HCT116 (cell line): Measurements from ENCODE around the gene RWDD1. TPM values are rescaled to one million over a fixed set of nuclear protein-coding genes. Genes with fewer than 3 reads are reported as not detected.

Source experiments
- ATAC-seq: fragments of 200-7000 bp; cut with Tn5 transposase; 2 replicates; pipeline ENCODE4 v1.9.1; 2020; ENCODE audit warnings: mild to moderate bottlenecking, moderate library complexity
- BruUV-seq: library from RNA; stranded (reverse); fragments of 400-500 nt; replicated peaks from 2 replicates; lab custom pipeline; 2021; lab: Mats Ljungman, UMichigan
- CTCF ChIA-PET: fragments of 300-600 bp; sonication (Branson Sonifier 250); formaldehyde crosslinking; loops from one replicate; lab custom pipeline; 2021; ENCODE audit warnings: antibody characterized with exemption; lab: Charles Lee
- POLR2A ChIA-PET: fragments of 300-600, 350-600 bp; sonication (Branson Sonifier 250); formaldehyde crosslinking; loops from one replicate; lab custom pipeline; 2021; ENCODE audit warnings: antibody characterized with exemption; lab: Charles Lee
- RAD21 ChIA-PET, 2 experiments: fragments of 300-600 bp; sonication (Branson Sonifier 250); formaldehyde crosslinking; loops; one replicate each; lab custom pipeline; 2023; ENCODE audit warnings: low total read pairs in 2 of 2; ENCODE audit not compliant: uncharacterized antibody in 2 of 2, unreplicated experiment in 2 of 2, low non-redundant PET in 1 of 2; lab: Charles Lee
- DNase-seq: peaks from one replicate; pipeline ENCODE4 v3.0.0-alpha.2; 2010; ENCODE audit warnings: low read depth, low spot score
- H2AFZ ChIP-seq: fragments of 200-600 bp; shearing (Covaris generic), sonication (generic); 2 replicates; pipeline ENCODE4 v1.6.1; 2017; ENCODE audit warnings: low read depth, mixed run types, mixed read lengths, antibody characterized with exemption, low read length; ENCODE audit not compliant: poor library complexity, severe bottlenecking
- H3K27ac ChIP-seq: 2 replicates; pipeline ENCODE4 v1.5.1; 2012; ENCODE audit warnings: low read depth, low read length
- H3K27me3 ChIP-seq: fragments of 200-600 bp; sonication (generic); 2 replicates; pipeline ENCODE4 v1.6.1; 2016; ENCODE audit warnings: mixed run types, low read length, mixed read lengths; ENCODE audit not compliant: insufficient read depth
- H3K36me3 ChIP-seq, 2 experiments: fragments of 200-500 bp in 1 of 2; fragments of 200-600 bp in 1 of 2; sonication (Bioruptor generic) in 1 of 2; sonication (generic) in 1 of 2; 2 replicates each; pipeline versions ENCODE4 v1.5.1 to v1.6.1; 2014 to 2016; ENCODE audit warnings: low read length in 2 of 2, inconsistent platforms in 1 of 2, mixed read lengths in 1 of 2, mixed run types in 1 of 2; ENCODE audit not compliant: insufficient read depth in 2 of 2, control insufficient read depth in 1 of 2
- H3K4me1 ChIP-seq, 2 experiments: fragments of 200-600 bp in 1 of 2; sonication (generic) in 1 of 2; 2 replicates each; pipeline versions ENCODE4 v1.5.1 to v1.6.1; 2012 to 2017; ENCODE audit warnings: low read length in 2 of 2, inconsistent platforms in 1 of 2, mild to moderate bottlenecking in 1 of 2, mixed read lengths in 1 of 2, mixed run types in 1 of 2, moderate library complexity in 1 of 2; ENCODE audit not compliant: insufficient read depth in 2 of 2, control insufficient read depth in 1 of 2
- H3K4me2 ChIP-seq: fragments of 200-600 bp; sonication (generic); 2 replicates; pipeline ENCODE4 v1.6.1; 2017; ENCODE audit warnings: mixed run types, low read length, mixed read lengths
- H3K4me3 ChIP-seq, 2 experiments: fragments of 200-600 bp in 1 of 2; sonication (generic) in 1 of 2; replicated peaks in 1 of 2; 2 replicates each; pipeline ENCODE4 v1.5.1; 2011 to 2016; ENCODE audit warnings: low read length in 2 of 2, control low read depth in 1 of 2, low read depth in 1 of 2, mild to moderate bottlenecking in 1 of 2, mixed read lengths in 1 of 2, mixed run types in 1 of 2
- H3K79me2 ChIP-seq: fragments of 200-600 bp; sonication (generic); 2 replicates; pipeline ENCODE4 v1.6.1; 2017; ENCODE audit warnings: mild to moderate bottlenecking, mixed run types, low read length, moderate library complexity, mixed read lengths; ENCODE audit not compliant: insufficient read depth
- H3K9ac ChIP-seq: fragments of 200-600 bp; sonication (generic); 2 replicates; pipeline ENCODE4 v1.6.1; 2016; ENCODE audit warnings: low read length, mixed read lengths
- H3K9me2 ChIP-seq: fragments of 200-600 bp; sonication (generic), shearing (Covaris generic); 2 replicates; pipeline ENCODE4 v1.6.1; 2017; ENCODE audit warnings: mixed run types, mild to moderate bottlenecking, moderate library complexity; ENCODE audit not compliant: insufficient read depth
- H3K9me3 ChIP-seq, 2 experiments: fragments of 200-500 bp in 1 of 2; fragments of 200-600 bp in 1 of 2; sonication (Bioruptor generic) in 1 of 2; sonication (generic) in 1 of 2; 2 replicates each; pipeline ENCODE4 v1.6.1; 2014 to 2017; ENCODE audit warnings: low read length in 2 of 2, mixed read lengths in 2 of 2, inconsistent platforms in 1 of 2, low read depth in 1 of 2, mild to moderate bottlenecking in 1 of 2, mixed run types in 1 of 2, moderate library complexity in 1 of 2; ENCODE audit not compliant: control insufficient read depth in 1 of 2, insufficient read depth in 1 of 2
- H4K20me1 ChIP-seq: fragments of 200-600 bp; sonication (generic), shearing (Covaris generic); 2 replicates; pipeline ENCODE4 v1.6.1; 2017; ENCODE audit warnings: mixed run types, mild to moderate bottlenecking, moderate library complexity; ENCODE audit not compliant: insufficient read depth
- ATF3 ChIP-seq: IDR thresholded peaks from 2 replicates; pipeline ENCODE4 v1.6.1; 2012
- CBX3 ChIP-seq: IDR thresholded peaks from 2 replicates; pipeline ENCODE4 v1.6.1; 2012; ENCODE audit warnings: low read depth
- CEBPB ChIP-seq: IDR thresholded peaks from 2 replicates; pipeline ENCODE4 v1.6.1; 2012; ENCODE audit warnings: low read depth
- EGR1 ChIP-seq: IDR thresholded peaks from 2 replicates; pipeline ENCODE4 v1.6.1; 2012; ENCODE audit warnings: low read depth
- ELF1 ChIP-seq: IDR thresholded peaks from 2 replicates; pipeline ENCODE4 v1.6.1; 2012; ENCODE audit warnings: low read depth, borderline replicate concordance
- EZH2 ChIP-seq: fragments of 200-600 bp; sonication (generic); IDR thresholded peaks from 2 replicates; pipeline ENCODE4 v1.6.1; 2017; ENCODE audit warnings: antibody characterized with exemption, mixed run types
- EZH2phosphoT487 ChIP-seq: fragments of 200-600 bp; IDR thresholded peaks from 2 replicates; pipeline ENCODE4 v1.6.1; 2018; ENCODE audit warnings: antibody characterized with exemption, borderline replicate concordance
- FOSL1 ChIP-seq: IDR thresholded peaks from 2 replicates; pipeline ENCODE4 v1.6.1; 2012; ENCODE audit warnings: low read depth
- JUND ChIP-seq: IDR thresholded peaks from 2 replicates; pipeline ENCODE4 v1.6.1; 2012
- MAX ChIP-seq: IDR thresholded peaks from 2 replicates; pipeline ENCODE4 v1.6.1; 2012
- POLR2A ChIP-seq: IDR thresholded peaks from 2 replicates; pipeline ENCODE4 v1.7.0; 2011; ENCODE audit warnings: borderline replicate concordance; ENCODE audit not compliant: insufficient read depth, insufficient read length; ENCODE audit errors: extremely low read depth
- POLR2AphosphoS5 ChIP-seq: IDR thresholded peaks from 2 replicates; pipeline ENCODE4 v1.6.1; 2011; ENCODE audit warnings: mild to moderate bottlenecking, low read depth, low read length, moderate library complexity
- RAD21 ChIP-seq: IDR thresholded peaks from 2 replicates; pipeline ENCODE4 v1.6.1; 2012; ENCODE audit warnings: low read depth, mild to moderate bottlenecking
- REST ChIP-seq: IDR thresholded peaks from 2 replicates; pipeline ENCODE4 v1.6.1; 2012; ENCODE audit warnings: low read depth
- SIN3A ChIP-seq: IDR thresholded peaks from 2 replicates; pipeline ENCODE4 v1.6.1; 2012; ENCODE audit warnings: low read depth
- SP1 ChIP-seq: IDR thresholded peaks from 2 replicates; pipeline ENCODE4 v1.6.1; 2012; ENCODE audit warnings: low read depth
- SRF ChIP-seq: IDR thresholded peaks from 2 replicates; pipeline ENCODE4 v1.6.1; 2012; ENCODE audit warnings: low read depth
- TCF7L2 ChIP-seq: IDR thresholded peaks from 2 replicates; pipeline ENCODE4 v1.7.0; 2011; ENCODE audit warnings: borderline replicate concordance, inconsistent platforms; ENCODE audit not compliant: insufficient read depth, insufficient read length; ENCODE audit errors: extremely low read depth
- YY1 ChIP-seq: IDR thresholded peaks from 2 replicates; pipeline ENCODE4 v1.6.1; 2011; ENCODE audit warnings: low read length, low read depth, moderate library complexity, mild to moderate bottlenecking; ENCODE audit not compliant: insufficient replicate concordance; ENCODE audit errors: extremely low read depth
- ZFX ChIP-seq: fragments of 450-650 bp; IDR thresholded peaks from 2 replicates; pipeline ENCODE4 v1.6.1; 2017
- intact Hi-C: fragments of 100-400 bp; cut with micrococcal nuclease; formaldehyde crosslinking; loops from 2 replicates; pipeline ENCODE4 v1.10.0; 2022
- total RNA-seq: library from RNA; stranded (reverse); gene quantifications from one replicate; pipeline ENCODE4 v1.2.1, GENCODE V29; 2021; ENCODE audit not compliant: unreplicated experiment

Gene RWDD1
- total RNA-seq, 1 experiment from 2014 or later = 24.4 TPM

GRCh38 chr6:116550796-116551195 lies 20.5 kb upstream of the RWDD1 start:
- no peak overlapping the region for H3K4me2 ChIP-seq
- no peak overlapping the region for H3K4me3 ChIP-seq
- ChIA-PET CTCF (no interaction called here), POLR2A (no interaction called here), RAD21 (no interaction called here)
- H3K9me2 ChIP-seq = no peaks in the 10 kb centered on the region
- DNase-seq (no peak), ATAC-seq (no peak)
- H2AFZ ChIP-seq = peak overlapping the region; percentile 38
- no peak for TF ChIP-seq RAD21
- TF ChIP-seq MAX = no peak
- TF ChIP-seq POLR2A = no peak
- TF ChIP-seq POLR2AphosphoS5 = no peak
- TF ChIP-seq YY1 = no peak
- H3K9me3 ChIP-seq = no peaks in the 10 kb centered on the region
- intact Hi-C loops = no loop called here
- no peak overlapping the region for H3K27ac ChIP-seq
- H3K27me3 ChIP-seq = no peaks in the 10 kb centered on the region
- H3K9ac ChIP-seq = no peak overlapping the region
- H3K36me3 ChIP-seq = no peaks in the 10 kb centered on the region
- H4K20me1 ChIP-seq = no peaks in the 10 kb centered on the region
- BruUV-seq = no TSS peak
- no peaks in the 10 kb centered on the region for H3K79me2 ChIP-seq
- H3K4me1 ChIP-seq = peaks cover 0 to 2% of the 10 kb centered on the region in 2 experiments; a peak in 1 of 4 replicates

GRCh38 chr6:116553451-116553850 lies 17.9 kb upstream of the RWDD1 start, which contains the start of gene CALHM4:
Gene CALHM4 (plus strand): TSS chr6:116553751. CDS start chr6:116553794, 43 bp downstream.
- BruUV-seq = no TSS peak
- no peak for DNase-seq
- ChIA-PET POLR2A (no interaction called here), CTCF (interaction anchor here (0.8 to 1.9 kb wide), 2 partner anchors 18 to 285 kb away, joined by 3 to 8 read pairs; no protein-coding TSS in a partner anchor), RAD21 (no interaction called here)
- intact Hi-C loops = no loop called here
- no peak within 1 kb of the TSS for H3K9ac ChIP-seq
- H3K27ac ChIP-seq = no peak within 1 kb of the TSS
- H3K79me2 ChIP-seq = no peaks in the 10 kb centered on the region
- H4K20me1 ChIP-seq = no peaks in the 10 kb centered on the region
- H3K4me2 ChIP-seq = no peak within 1 kb of the TSS
- no peaks in the 10 kb centered on the region for H3K9me3 ChIP-seq
- ATAC-seq = no peak
- H3K4me3 ChIP-seq = no peak within 1 kb of the TSS
- no peak within 1 kb of the TSS for H2AFZ ChIP-seq
- H3K9me2 ChIP-seq = no peaks in the 10 kb centered on the region
- H3K36me3 ChIP-seq = no peaks in the 10 kb centered on the region
- H3K4me1 ChIP-seq = peaks cover 3 to 25% of the 10 kb centered on the region in 2 experiments; a peak in 3 of 4 replicates
- no peaks in the 10 kb centered on the region for H3K27me3 ChIP-seq
- TF ChIP-seq POLR2AphosphoS5 = no peak
- no peak for TF ChIP-seq FOSL1
- TF ChIP-seq REST = no peak
- TF ChIP-seq JUND = no peak
- no peak for TF ChIP-seq CEBPB
- no peak for TF ChIP-seq SRF
- no peak for TF ChIP-seq EZH2phosphoT487
- TF ChIP-seq MAX = no peak
- TF ChIP-seq ZFX = no peak
- TF ChIP-seq SIN3A = no peak
- TF ChIP-seq SP1 = no peak
- no peak for TF ChIP-seq EZH2
- no peak for TF ChIP-seq YY1
- no peak for TF ChIP-seq POLR2A
- TF ChIP-seq TCF7L2 = no peak
- TF ChIP-seq ELF1 = no peak
- TF ChIP-seq EGR1 = no peak
- no peak for TF ChIP-seq ATF3
- TF ChIP-seq CBX3 = no peak
